Endodermal cell (in vitro differentiated cells): ENCODE measurements around the gene FGB. TPM values are rescaled to one million over a fixed set of nuclear protein-coding genes. Genes with fewer than 3 reads are reported as not detected.

Experiments
- DNase-seq: peaks from one replicate; pipeline ENCODE4 v3.0.0-alpha.2; 2017
- H3K27ac ChIP-seq: 2 replicates; pipeline ENCODE4 v1.5.1; 2013; ENCODE audit warnings: mild to moderate bottlenecking, low read depth, low read length, moderate library complexity
- H3K27me3 ChIP-seq: 2 replicates; pipeline ENCODE4 v1.6.1; 2013; ENCODE audit warnings: mild to moderate bottlenecking, low read length, moderate library complexity; ENCODE audit not compliant: insufficient read depth, control insufficient read depth, poor library complexity, severe bottlenecking
- H3K36me3 ChIP-seq: 2 replicates; pipeline ENCODE4 v1.7.0; 2013; ENCODE audit warnings: mild to moderate bottlenecking, low read length, moderate library complexity; ENCODE audit not compliant: control insufficient read depth, insufficient read depth
- H3K4me1 ChIP-seq: one replicate; pipeline ENCODE4 v1.7.0; 2013; ENCODE audit warnings: low read length; ENCODE audit not compliant: control insufficient read depth, insufficient read depth
- H3K4me3 ChIP-seq: 2 replicates; pipeline ENCODE4 v1.5.1; 2013; ENCODE audit warnings: mild to moderate bottlenecking, low read length, moderate library complexity
- H3K9ac ChIP-seq: 2 replicates; pipeline ENCODE4 v1.6.1; 2013; ENCODE audit warnings: mild to moderate bottlenecking, low read length, moderate library complexity; ENCODE audit not compliant: poor library complexity, severe bottlenecking; ENCODE audit errors: extremely low read depth
- H3K9me3 ChIP-seq: 2 replicates; pipeline ENCODE4 v1.6.1; 2013; ENCODE audit warnings: mild to moderate bottlenecking, low read length, moderate library complexity; ENCODE audit not compliant: control insufficient read depth
- H3K27ac Mint-ChIP-seq: 2 replicates; pipeline ENCODE4 v1.8.0; 2020; ENCODE audit warnings: mixed read lengths
- H3K27me3 Mint-ChIP-seq: 2 replicates; pipeline ENCODE4 v1.8.0; 2021; ENCODE audit warnings: mild to moderate bottlenecking, mixed read lengths; ENCODE audit not compliant: insufficient read depth
- H3K36me3 Mint-ChIP-seq: 2 replicates; pipeline ENCODE4 v1.8.0; 2020; ENCODE audit warnings: low read depth, mixed read lengths
- H3K4me1 Mint-ChIP-seq: 2 replicates; pipeline ENCODE4 v1.8.0; 2020; ENCODE audit warnings: mixed read lengths
- H3K4me3 Mint-ChIP-seq: 2 replicates; pipeline ENCODE4 v1.8.0; 2020; ENCODE audit warnings: mild to moderate bottlenecking, moderate library complexity, mixed read lengths
- H3K9me3 Mint-ChIP-seq: 2 replicates; pipeline ENCODE4 v1.8.0; 2020; ENCODE audit warnings: mild to moderate bottlenecking, mixed read lengths
- WGBS, 2 experiments: methylation state at CpG; one replicate each; pipeline versions ENCODE4 v1.1.5 to v1.1.7; 2013; ENCODE audit warnings: missing lambda C conversion rate in 2 of 2, mixed read lengths in 1 of 2; ENCODE audit not compliant: insufficient coverage in 1 of 2, insufficient read length in 1 of 2; 5-methylcytosine and 5-hydroxymethylcytosine counted together
- total RNA-seq, 2 donors: library from RNA; stranded (reverse); fragmentation: NEBNext Ultra II Directional in 1 of 2; extraction: Animal tissue kit (Norgen Biotek cat#: 25700) in 1 of 2; gene quantifications; 2 replicates in 1 of 2; 3 replicates in 1 of 2; pipeline ENCODE4 v1.2.1, GENCODE V29; 2021
- TF ChIP-seq, protein P1 (sequence below): fragments of 200-600 bp; sonication (generic); conservative IDR thresholded peaks from 2 replicates; pipeline ENCODE4 v1.5.0; 2021; ENCODE audit warnings: antibody characterized with exemption, mild to moderate bottlenecking

FGB gene
- total RNA-seq, 2 donors from 2014 or later, result 0.55 TPM; not detected in 1

DNA sequence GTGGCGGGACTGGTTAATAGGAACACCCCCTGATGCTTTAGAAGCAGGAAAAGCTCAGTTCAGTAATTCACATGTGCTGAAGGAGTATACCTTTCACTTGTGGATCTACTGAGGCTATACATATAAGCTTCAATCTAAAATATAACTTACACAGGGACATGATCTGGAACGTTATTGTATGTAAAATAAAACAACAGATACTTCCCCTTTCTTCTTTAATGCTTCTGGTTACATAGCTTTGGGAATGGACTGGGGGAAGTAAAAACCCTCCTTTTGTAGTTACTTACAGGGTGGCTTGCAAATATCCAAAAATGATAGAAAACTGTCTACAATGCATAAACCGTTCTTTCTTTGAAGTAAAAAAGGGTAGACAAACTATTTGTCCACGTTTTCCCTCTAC lies 47.8 kb downstream of the FGB start:
- no peak overlapping the region for H3K27ac Mint-ChIP-seq
- Histone ChIP-seq H3K9me3 (no peaks in the 10 kb centered on the region), H3K4me3 (no peak overlapping the region)

DNA sequence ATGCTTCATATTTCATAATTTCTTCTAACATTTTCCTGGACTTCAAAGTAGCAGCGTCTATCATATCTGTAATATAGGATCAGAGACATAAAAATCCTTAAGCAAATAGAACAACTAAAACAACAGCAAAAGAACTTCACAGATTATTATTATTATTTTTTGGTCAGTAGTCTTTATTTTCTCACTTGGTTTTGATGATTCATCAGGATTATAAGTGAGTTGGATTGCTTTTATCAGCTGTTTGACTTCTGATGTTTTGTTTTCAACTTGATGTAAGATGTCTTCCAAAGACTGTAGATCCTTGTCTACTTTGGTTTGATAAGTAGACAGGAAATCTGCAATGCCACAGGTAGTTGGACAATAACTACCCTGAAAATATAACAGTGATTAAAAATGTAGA lies 49.0 kb downstream of the FGB start:
- Mint-ChIP-seq H3K27ac (no peak overlapping the region), H3K4me1 (peaks cover under 1% of the 10 kb centered on the region), H3K27me3 (peaks cover 6% of the 10 kb centered on the region), H3K4me3 (no peak overlapping the region), H3K36me3 (no peaks in the 10 kb centered on the region), H3K9me3 (no peaks in the 10 kb centered on the region)
- Histone ChIP-seq H3K9me3 (no peaks in the 10 kb centered on the region), H3K4me1 (no peaks in the 10 kb centered on the region), H3K27me3 (peaks cover 6% of the 10 kb centered on the region), H3K36me3 (no peaks in the 10 kb centered on the region), H3K27ac (no peak overlapping the region), H3K9ac (no peak overlapping the region), H3K4me3 (no peak overlapping the region)
- DNase-seq, result no peak
- WGBS, 2 experiments, result 100% methylated on average over 1 of the region's 1 CpG; no CpG with 5 or more reads in 1 of the 2 experiments
- TF ChIP-seq, protein P1, sequence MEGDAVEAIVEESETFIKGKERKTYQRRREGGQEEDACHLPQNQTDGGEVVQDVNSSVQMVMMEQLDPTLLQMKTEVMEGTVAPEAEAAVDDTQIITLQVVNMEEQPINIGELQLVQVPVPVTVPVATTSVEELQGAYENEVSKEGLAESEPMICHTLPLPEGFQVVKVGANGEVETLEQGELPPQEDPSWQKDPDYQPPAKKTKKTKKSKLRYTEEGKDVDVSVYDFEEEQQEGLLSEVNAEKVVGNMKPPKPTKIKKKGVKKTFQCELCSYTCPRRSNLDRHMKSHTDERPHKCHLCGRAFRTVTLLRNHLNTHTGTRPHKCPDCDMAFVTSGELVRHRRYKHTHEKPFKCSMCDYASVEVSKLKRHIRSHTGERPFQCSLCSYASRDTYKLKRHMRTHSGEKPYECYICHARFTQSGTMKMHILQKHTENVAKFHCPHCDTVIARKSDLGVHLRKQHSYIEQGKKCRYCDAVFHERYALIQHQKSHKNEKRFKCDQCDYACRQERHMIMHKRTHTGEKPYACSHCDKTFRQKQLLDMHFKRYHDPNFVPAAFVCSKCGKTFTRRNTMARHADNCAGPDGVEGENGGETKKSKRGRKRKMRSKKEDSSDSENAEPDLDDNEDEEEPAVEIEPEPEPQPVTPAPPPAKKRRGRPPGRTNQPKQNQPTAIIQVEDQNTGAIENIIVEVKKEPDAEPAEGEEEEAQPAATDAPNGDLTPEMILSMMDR, result no peak

More for the DNA sequence above, 47.8 kb downstream of the FGB start:
- DNase-seq, result no peak
- TF ChIP-seq, protein P1, result no peak
- Histone ChIP-seq H3K9ac (no peak overlapping the region), H3K27me3 (peaks cover 6% of the 10 kb centered on the region), H3K4me1 (no peaks in the 10 kb centered on the region), H3K36me3 (no peaks in the 10 kb centered on the region), H3K27ac (no peak overlapping the region)
- 87% methylated on average over 3 of the region's 4 CpGs; no CpG with 5 or more reads in 1 of the 2 experiments for WGBS, 2 experiments
- no peaks in the 10 kb centered on the region for H3K4me1 Mint-ChIP-seq
- no peaks in the 10 kb centered on the region for H3K36me3 Mint-ChIP-seq
- no peak overlapping the region for H3K4me3 Mint-ChIP-seq
- peaks cover 5% of the 10 kb centered on the region for H3K27me3 Mint-ChIP-seq
- H3K9me3 Mint-ChIP-seq, result no peaks in the 10 kb centered on the region

- H3K36me3 ChIP-seq, result no peaks in the 10 kb centered on the region
- no peak within 1 kb of the TSS for H3K27ac ChIP-seq
- H3K9ac ChIP-seq, result no peak within 1 kb of the TSS
- H3K4me3 ChIP-seq, result no peak within 1 kb of the TSS
- TF ChIP-seq, protein P1, result no peak
- no peaks in the 10 kb centered on the region for H3K36me3 Mint-ChIP-seq
- H3K4me3 Mint-ChIP-seq, result no peak within 1 kb of the TSS
- no peak for DNase-seq
- no peaks in the 10 kb centered on the region for H3K9me3 Mint-ChIP-seq
- H3K4me1 ChIP-seq, result peaks cover under 1% of the 10 kb centered on the region
- peaks cover 5% of the 10 kb centered on the region for H3K4me1 Mint-ChIP-seq
- WGBS, 2 experiments, result 78 to 84% methylated on average over 4 to 7 of the region's 7 CpGs
- H3K27me3 Mint-ChIP-seq, result peaks cover 5% of the 10 kb centered on the region
- H3K27ac Mint-ChIP-seq, result no peak within 1 kb of the TSS
- peaks cover 6% of the 10 kb centered on the region for H3K27me3 ChIP-seq
- H3K9me3 ChIP-seq, result no peaks in the 10 kb centered on the region
Measured at GRCh38 chr4:154612472-154613414, 49.9 kb downstream of the FGB start, which contains the start of gene FGG. Gene FGG (minus strand): TSS chr4:154612656. CDS start chr4:154612609, 47 bp downstream.
